ENCODE measurements around the gene CHMP1A.

DNA sequence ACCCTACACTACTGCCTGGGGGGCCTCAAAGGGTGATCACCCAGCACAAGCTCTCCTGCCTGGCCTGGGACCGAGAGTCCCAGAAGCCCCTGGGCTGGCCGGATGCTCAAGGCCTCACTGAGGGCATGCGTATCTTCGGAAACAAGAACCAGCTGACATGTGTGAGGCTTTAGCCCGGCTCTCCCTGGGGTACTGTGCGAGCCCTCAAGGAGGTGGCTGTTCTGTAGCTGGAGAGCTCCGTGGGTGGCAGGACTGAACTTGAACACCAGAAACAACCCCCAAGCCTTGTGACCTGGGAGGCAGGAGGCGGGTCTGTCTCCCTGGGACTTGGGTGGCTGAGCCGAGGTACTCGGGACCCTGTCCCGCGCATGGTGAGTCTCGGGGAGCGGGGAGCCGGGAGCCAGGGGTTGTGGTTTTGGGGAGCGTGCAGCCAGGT lies 37.1 kb downstream of the CHMP1A start:
- TF ChIP-seq TAF1 (IDR thresholded peaks at IDR 0.05; ENCODE audit: borderline replicate concordance, insufficient read depth, low read length) (no peak), POLR2AphosphoS5 (IDR thresholded peaks at IDR 0.05; ENCODE audit: low read depth, low read length) (no peak), SIN3A (IDR thresholded peaks at IDR 0.05; ENCODE audit: borderline replicate concordance, insufficient read depth, low read length) (no peak), FOXP2 (optimal IDR thresholded peaks at IDR 0.05; ENCODE audit: borderline replicate concordance, extremely low read depth, extremely low read length, insufficient read depth) (no peak)
- TF ChIP-seq, protein P1, sequence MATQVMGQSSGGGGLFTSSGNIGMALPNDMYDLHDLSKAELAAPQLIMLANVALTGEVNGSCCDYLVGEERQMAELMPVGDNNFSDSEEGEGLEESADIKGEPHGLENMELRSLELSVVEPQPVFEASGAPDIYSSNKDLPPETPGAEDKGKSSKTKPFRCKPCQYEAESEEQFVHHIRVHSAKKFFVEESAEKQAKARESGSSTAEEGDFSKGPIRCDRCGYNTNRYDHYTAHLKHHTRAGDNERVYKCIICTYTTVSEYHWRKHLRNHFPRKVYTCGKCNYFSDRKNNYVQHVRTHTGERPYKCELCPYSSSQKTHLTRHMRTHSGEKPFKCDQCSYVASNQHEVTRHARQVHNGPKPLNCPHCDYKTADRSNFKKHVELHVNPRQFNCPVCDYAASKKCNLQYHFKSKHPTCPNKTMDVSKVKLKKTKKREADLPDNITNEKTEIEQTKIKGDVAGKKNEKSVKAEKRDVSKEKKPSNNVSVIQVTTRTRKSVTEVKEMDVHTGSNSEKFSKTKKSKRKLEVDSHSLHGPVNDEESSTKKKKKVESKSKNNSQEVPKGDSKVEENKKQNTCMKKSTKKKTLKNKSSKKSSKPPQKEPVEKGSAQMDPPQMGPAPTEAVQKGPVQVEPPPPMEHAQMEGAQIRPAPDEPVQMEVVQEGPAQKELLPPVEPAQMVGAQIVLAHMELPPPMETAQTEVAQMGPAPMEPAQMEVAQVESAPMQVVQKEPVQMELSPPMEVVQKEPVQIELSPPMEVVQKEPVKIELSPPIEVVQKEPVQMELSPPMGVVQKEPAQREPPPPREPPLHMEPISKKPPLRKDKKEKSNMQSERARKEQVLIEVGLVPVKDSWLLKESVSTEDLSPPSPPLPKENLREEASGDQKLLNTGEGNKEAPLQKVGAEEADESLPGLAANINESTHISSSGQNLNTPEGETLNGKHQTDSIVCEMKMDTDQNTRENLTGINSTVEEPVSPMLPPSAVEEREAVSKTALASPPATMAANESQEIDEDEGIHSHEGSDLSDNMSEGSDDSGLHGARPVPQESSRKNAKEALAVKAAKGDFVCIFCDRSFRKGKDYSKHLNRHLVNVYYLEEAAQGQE (IDR thresholded peaks at IDR 0.05; ENCODE audit: insufficient read depth in 1 of 2, low read depth in 2 of 2, low read length in 2 of 2) = no peak

Measured in PFSK-1 (cell line).